Mesenteric fat pad (tissue), 1 donor: ENCODE data around the gene ZNF407. TPM values are rescaled to one million over a fixed set of nuclear protein-coding genes. Genes with fewer than 3 reads are reported as not detected.

ENCODE experiments used
- DNase-seq: peaks from one replicate; pipeline ENCODE4 v3.0.0-alpha.2; 2020; ENCODE audit warnings: low spot score
- total RNA-seq: library from RNA; stranded (reverse); fragmentation: NEBNext Ultra II Directional; extraction: Animal tissue kit (Norgen Biotek cat#: 25700); gene quantifications from one replicate; pipeline ENCODE4 v1.2.1, GENCODE V29; 2021
- donor health status: DM: yes; HTN: yes; CAD: no.

ZNF407 gene
- total RNA-seq, 1 donor from 2014 or later: 14.4 TPM

DNA sequence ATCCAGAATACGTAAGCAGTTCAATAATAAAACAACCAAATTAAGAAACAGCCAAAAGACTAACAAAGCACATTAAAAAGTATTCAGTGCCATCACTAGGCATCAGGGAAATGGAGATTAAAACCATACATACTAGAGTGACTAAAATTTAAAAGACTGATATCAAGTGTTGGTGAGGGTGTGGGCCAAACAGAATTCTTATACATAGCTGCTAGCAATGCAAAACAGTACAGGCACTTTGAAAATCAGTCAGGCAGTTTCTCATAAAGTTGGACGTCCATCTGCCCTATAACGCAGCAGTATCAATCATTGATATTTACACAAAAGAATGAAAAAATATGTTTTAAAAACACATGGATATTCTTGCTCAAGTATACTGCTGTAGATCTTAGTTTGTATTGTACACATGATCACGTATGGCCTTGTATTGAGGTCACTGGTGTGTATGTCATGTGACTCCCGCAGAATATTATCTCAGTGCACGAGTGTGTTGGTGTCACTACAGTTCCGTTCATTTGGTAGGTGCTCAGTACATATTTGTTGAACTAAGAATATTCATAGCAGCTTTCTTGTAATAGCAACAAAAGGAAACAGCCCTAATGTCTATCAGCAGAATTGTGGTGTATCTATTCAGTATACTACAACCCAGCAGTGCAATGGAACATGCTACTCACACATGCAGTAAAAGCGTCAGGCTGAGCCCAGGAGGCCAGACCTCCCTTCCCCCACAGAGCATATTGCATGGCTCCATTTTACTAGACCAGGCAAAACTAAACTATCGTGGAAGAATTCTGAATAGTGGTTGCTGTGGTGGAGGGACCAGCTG is 28.6 kb downstream of the ZNF407 start:
- DNase-seq: no peak

DNA sequence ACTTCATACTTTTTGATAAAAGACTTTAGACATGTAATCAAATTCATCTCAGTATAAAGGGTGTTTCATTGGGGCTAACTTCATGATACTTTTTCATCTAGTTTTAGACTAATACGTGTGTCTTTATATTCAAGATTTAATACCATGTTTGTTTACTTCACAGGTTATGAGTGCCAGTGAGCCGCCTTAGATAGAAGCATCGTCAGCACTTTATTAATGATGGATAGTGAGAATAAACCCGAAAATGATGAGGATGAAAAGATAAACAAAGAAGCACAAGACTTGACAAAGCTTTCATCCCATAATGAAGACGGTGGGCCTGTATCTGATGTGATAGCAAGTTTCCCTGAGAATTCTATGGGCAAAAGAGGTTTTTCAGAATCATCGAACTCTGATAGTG is 33.1 kb downstream of the ZNF407 start:
- no peak for DNase-seq

DNA sequence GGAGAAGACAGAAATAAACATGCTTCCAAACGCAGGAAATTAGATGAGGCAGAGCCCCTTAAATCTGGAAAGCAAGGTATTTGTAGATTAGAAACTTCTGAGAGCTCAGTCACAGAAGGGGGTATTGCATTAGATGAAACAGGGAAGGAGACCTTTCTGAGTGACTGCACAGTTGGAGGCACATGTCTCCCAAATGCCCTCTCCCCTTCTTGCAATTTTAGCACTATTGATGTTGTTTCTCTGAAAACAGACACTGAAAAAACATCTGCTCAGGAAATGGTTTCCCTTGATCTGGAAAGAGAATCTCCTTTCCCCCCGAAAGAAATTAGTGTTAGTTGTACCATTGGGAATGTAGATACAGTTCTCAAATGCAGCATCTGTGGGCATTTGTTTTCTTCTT is 33.5 kb downstream of the ZNF407 start:
- DNase-seq: no peak

DNA sequence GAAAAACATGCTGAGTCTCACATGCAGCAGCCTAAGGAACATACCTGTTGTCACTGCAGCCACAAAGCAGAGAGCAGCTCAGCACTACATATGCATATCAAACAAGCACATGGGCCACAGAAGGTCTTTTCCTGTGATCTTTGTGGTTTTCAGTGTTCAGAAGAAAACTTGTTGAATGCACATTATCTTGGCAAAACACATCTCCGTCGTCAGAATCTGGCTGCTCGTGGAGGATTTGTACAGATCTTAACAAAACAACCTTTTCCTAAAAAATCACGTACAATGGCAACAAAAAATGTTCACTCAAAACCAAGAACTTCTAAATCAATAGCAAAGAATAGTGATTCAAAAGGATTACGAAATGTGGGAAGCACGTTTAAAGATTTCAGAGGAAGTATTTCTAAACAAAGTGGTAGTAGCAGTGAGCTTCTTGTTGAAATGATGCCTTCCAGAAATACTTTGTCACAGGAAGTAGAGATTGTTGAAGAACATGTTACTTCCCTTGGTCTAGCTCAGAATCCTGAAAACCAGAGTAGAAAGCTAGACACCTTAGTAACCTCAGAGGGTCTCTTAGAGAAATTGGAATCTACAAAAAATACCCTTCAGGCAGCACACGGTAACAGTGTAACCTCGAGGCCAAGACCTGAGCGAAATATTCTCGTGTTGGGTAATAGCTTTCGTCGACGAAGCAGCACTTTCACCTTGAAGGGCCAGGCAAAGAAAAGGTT is 34.1 kb downstream of the ZNF407 start:
- no peak for DNase-seq

DNA sequence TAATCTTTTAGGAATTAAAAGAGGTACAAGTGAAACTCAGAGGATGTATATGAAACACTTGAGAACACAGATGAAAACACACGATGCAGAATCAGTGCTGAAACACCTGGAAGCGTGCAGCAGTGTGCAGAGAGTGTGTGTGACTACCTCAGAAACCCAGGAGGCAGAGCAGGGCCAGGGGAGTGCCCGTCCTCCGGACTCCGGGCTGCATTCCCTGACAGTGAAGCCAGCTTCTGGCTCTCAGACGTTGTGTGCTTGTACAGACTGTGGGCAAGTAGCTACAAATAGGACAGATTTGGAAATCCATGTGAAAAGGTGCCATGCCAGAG is 34.6 kb downstream of the ZNF407 start:
- DNase-seq: no peak

DNA sequence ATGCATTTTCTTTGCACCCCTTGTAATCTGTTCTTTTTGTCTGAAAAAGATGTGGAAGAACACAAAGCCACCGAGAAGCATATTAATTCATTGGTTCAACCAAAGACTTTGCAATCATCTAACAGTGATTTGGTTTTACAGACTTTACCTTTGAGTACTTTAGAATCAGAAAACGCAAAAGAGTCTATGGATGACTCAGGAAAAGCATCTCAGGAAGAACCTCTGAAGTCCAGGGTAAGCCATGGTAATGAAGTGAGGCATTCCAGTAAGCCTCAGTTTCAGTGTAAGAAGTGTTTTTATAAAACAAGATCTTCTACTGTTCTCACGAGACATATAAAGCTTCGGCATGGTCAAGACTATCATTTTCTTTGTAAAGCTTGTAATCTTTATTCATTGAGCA is 35.2 kb downstream of the ZNF407 start:
- DNase-seq: no peak

DNA sequence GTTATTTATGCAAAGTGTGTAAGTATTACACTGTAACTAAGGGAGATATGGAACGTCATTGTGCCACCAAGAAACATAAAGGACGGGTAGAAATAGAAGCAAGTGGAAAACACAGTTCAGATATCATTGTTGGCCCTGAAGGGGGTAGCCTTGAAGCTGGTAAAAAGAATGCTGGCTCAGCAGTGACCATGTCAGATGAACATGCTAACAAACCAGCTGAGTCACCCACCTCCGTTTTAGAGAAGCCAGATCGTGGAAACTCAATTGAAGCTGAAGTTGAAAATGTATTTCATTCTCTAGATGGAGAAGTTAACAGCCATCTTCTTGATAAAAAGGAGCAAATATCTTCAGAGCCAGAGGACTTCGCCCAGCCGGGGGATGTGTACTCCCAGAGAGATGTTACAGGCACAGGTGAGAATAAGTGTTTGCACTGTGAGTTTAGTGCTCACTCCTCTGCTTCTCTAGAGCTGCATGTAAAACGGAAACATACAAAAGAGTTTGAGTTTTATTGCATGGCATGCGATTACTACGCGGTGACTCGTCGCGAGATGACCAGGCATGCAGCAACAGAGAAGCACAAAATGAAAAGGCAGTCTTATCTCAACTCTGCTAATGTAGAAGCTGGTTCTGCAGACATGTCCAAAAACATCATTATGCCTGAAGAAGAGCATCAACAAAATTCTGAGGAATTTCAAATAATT is 36.1 kb downstream of the ZNF407 start:
- DNase-seq: no peak

DNA sequence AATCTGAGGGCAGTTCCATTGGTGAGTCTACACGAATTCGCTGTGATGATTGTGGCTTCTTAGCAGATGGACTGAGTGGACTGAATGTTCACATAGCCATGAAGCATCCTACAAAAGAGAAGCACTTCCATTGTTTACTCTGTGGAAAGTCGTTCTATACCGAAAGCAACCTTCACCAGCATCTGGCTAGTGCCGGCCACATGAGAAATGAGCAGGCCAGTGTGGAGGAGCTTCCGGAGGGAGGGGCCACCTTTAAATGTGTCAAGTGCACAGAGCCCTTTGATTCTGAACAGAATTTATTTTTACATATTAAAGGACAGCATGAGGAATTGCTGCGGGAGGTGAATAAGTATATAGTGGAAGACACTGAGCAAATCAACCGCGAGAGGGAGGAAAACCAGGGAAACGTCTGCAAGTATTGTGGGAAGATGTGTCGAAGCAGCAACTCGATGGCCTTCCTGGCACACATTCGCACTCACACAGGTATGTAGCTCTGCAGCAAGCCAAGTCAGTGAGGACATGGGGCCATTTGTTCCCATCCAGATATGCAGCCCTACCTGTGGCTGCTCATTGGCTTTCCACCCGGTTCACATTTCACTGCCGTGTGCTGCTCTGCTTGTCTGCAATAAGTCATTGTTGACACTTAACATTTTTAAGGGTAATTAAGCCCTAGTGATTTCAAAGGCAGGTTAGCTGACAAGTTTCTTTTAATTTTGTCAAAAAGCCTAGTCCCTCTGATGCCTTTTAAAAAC is 37.7 kb downstream of the ZNF407 start:
- DNase-seq: no peak

DNA sequence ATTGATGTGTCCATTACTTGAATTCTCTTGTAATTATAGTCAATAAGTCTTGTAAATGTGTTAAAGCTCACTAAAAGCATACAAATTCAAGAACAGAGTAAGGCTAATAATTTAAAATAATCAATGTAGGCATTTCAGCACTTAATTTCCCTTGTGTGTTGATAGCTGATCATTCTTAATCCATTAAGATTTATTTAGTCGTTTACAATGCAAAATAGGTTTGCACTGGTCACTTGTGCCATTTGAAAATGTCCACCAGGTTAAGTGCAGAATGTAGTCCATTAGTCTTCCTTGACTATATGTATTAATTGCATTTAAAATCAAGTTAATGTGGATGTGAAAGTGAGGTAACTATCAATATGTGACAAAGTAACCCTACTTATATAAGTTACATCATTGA is 39.4 kb downstream of the ZNF407 start:
- DNase-seq: no peak

DNA sequence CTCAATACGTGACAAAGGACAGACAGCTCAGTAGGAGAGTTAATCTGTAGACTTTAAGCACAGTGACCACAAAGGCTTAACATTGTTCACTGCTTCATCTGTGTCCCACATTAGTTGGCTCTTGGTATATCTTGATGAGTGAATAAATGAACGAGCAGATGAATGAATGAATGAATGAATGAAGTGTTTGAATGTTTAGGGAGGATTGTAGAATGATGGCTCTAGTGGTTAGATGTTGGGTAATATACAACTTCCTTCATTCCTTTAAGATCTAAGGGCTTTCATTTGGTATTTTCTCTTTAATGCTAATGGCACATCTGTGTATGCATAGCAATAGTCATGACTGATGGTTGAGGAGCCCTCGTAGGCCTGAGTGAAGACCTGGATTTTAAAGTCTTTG is 40.5 kb downstream of the ZNF407 start:
- DNase-seq: no peak

DNA sequence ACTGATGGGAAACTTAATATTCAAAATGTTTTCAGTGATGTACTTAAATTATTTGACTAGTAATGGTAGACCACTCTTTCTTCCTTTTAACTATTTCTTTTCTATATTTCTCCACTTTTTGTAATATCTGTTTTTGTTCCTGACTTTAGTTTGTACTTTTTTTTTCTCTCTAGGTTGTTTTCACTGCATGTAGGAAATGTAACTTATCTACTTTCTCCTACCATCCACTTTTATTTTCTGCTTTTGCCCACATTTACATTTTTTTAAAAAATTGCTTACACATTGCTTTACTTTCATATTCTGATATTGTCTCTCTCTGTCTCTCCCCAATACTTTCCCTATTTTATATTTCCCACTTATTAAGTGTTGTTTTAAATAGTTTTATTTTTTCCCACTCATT is 47.0 kb downstream of the ZNF407 start:
- DNase-seq: no peak

DNA sequence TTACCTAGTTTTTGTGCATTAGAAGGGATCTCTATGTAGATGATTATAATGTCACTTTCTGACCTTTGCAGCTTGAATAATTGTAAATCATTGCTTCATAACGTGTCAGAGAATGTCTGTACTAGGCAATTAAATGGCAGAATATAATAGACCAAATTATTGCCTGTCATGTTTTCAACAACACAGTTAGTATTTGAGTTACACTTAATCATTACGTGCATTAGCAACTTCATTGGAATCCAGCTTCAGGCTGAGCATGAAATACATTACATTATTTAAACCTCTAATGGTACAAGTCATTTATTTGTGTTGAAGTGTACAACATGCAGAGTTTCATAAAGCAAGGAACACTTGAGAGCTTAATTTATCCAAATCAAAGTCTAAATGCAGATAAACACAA is 48.0 kb downstream of the ZNF407 start:
- DNase-seq: no peak

DNA sequence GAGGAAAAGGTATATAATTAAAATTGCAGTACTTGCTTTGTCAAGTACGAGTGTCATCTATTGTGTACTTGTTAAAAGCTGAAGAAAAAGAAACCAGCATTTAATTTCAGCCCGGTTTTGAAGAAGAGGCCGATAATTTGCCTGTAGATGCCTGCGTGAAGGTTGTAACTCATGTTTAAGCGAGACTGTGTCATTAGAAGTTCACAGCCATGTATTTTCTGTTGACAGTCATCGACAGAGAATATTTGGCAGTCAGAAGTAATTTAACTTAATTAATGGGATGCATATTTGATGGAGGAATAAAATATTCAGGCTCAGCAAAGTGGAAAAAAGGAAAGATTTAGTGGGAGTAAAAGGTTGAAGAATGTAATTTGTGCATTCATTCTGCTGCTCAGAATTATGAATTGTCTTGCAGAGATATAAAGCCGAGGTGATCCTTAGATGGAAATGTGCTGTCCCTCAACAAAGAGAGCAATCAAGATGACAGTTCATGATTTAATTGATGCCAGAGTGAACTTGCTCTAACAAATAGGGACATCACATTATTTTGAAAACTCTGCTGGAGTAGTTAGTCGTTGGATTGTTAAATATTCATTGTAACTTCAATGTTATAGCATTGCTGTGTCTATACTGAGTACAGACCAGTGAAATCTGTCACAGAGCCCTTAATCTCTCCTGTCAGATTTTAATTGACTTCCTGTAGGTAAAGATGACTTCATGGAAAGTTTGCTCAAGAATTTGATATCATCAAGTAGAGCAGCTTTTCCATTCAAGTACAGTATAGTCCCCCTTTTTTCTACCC is 53.9 kb downstream of the ZNF407 start:
- DNase-seq: no peak

DNA sequence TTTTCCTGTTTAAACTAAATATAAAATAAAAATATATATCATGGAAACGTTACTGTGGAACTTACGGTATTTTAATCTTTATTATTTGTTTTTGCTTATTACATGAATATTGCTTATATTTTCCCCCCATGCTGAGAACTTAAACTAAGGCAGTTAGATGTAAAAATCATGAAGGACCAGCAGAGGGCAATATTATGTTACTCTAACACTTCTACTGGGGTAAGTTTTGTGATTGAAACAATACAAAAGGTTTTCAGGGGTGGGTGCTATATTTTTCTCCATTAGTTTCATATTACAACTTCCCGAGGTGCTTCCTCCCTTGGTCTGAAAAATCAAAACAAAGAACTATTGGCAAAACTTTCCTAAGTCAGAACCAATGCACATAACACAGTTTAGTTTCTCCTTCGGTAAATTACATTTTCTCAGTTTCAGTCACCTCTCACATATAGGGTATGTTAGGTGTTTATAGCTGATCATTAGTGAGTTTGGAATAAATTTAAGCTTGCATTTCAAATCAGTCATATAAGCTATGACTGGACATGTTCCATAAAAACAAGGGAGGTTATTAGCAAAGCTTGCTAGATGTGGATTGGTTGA is 54.8 kb downstream of the ZNF407 start:
- DNase-seq: no peak

DNA sequence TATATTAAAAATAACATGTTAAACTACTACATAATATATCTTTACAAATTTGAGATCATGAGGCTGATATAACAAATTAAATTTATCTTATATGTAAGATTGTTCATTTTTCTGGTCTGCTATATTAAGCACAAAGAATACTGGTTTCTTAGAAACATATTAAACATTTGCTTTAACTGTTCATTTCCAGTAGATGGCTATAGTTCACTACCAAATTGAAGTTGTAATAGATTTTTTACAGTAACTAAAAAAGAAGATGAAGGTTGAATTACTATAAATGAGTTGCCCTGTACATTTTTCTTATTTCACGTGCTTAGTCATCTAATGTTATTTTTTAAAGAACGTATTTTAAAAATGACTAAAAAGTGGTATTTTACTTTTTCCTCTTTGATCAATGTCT is 57.0 kb downstream of the ZNF407 start:
- no peak for DNase-seq

DNA sequence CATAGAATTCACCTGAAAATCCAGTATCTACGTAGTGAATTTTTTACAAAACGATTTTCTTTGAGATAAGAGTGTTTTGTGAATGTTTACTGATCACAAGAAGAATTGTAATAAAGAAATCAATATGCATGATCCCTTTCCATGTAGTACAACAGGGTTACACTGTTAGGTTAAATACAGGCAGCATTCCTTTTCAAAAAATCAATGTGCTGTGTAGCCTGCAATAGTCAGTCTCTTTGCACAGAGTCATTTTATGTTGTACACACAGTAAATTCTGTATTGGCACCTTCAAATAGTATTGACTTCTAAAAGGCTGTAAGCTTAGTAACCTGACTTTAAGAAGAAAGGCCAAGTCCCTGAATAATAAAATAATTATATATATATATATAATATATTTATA is 63.3 kb downstream of the ZNF407 start:
- DNase-seq: no peak

DNA sequence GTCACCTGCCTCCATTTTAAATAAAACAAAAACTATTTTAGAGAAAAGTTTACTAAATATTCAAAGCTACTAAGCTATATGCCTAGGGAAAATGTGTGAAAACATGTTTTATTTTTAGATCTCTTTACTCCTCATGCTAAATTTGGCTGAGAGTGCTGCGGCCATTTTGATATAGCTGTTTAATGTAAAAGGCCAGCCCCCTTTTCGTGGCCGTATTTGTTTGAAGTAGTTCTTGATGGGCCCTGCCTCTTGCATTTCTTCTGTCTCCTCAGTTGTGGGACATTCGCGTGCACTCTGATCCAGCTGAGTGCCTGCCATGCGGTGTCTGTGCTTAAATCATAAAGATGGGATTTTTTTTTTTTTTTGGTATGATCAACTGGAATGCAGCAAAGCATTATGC is 64.0 kb downstream of the ZNF407 start:
- no peak for DNase-seq

DNA sequence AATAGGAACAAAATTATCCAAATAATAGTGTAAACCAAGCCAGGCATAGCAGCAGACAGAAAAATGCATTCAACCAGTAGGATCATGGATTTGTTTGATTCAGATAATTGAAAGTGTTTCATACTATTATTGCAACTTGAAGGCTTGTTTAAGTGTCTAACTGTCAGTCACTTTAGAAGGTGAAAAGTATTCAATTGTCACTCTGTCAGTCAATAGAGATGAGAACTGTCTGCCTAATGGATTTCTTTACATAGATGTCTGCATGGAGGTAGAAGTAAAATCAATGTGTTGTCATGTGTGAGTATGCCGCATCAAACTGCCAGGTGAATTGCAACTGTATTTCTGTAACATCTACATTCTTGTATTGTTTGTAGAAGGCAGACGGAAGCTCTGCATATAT is 65.0 kb downstream of the ZNF407 start:
- DNase-seq: no peak

DNA sequence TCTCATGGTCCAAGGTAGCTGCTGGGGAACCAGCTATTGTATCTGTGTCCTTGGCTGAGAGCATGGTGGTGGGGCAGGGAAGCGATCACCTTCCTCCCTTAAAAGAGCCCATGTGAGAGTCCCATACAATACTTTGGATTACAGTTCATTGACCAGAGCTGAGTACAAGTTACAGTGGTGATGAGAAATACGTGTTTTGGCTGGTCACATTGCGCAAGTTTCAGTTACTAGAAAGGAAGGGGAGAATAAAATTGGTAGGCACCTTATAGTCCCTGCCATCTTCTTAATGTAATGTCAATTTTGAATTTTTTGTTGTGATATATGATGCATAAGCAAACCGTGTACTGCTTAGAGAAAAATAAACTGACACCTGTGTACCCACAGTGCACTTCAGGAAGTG is 67.7 kb downstream of the ZNF407 start:
- no peak for DNase-seq

DNA sequence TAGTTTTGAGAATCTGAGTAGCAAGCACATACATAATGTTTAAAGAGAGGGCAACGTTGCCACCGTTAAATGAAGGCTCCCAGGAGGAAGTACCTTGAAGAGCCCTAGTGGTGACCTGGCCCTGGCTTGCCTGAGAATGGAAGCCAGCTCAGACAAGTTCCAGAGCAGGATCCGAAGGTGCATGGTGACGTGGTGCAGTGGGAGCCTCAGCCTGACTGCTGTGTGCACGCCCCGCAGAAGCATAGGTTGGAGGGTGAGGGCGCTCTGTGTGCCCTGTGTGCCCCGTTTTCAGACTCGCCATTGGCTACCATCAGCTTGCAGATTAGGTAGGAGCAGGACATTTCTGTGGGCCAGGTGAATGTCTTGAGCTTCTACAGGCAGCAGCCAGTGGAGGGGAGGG is 68.2 kb downstream of the ZNF407 start:
- no peak for DNase-seq
